ENCODE results near the gene B4GALT1. TPM values are rescaled to one million over a fixed set of nuclear protein-coding genes. Genes with fewer than 3 reads are reported as not detected.

B4GALT1 gene
- total and polyA plus RNA-seq, 9 donors: 35.8 to 226 (median 88.3) TPM

DNA sequence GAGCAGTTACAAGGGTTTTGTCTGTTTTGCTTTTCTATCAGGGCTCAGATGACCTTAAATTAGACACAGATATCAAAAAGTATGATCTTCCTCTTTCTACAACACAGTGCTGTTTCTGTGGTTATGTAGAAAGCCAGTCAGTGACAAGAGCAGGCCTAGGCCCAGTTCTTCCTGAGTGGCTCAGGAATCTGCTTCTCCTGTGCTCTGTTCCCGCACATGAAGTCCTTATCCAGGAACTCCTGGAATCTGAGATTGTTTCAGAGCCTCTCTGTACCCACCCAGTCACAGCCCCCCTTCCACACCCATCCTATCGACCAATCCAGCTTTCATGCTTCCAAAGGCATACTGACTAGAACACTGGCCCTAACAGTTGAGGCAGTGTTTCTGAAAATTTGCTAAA is 50.3 kb downstream of the B4GALT1 start:
- intact Hi-C loops (cut with DNase I): no loop called here

DNA sequence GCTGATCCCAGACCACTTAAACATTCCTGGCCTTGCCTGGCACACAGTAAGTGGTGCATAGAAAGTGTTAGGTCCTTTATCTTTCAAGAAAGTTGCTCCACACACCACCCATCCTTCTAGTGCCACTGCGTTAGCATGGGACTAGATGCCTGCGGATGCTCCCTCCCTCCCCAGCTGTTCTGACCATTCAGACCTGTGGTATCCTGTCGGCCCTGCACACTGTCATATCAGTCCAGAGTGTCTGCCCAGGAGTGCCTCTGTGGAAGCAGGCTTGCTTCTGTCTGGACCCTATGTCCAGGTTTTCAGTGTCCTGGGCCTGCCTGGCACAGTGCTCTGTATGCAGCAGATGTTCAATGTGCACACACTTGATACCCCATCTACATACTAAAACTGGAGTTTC is 52.4 kb downstream of the B4GALT1 start:
- DNase-seq: no peak
- Histone ChIP-seq H3K9me3 (no peaks in the 10 kb centered on the region), H3K4me1 (ENCODE audit: insufficient read depth) (no peaks in the 10 kb centered on the region), H3K27ac (no peak overlapping the region), H3K4me3 (no peak overlapping the region), H3K27me3 (no peaks in the 10 kb centered on the region), H3K36me3 (no peaks in the 10 kb centered on the region)
- TF ChIP-seq EP300 (IDR thresholded peaks at IDR 0.05) (no peak), POLR2A (IDR thresholded peaks at IDR 0.05) (no peak)
- intact Hi-C loops (cut with DNase I): no loop called here
- WGBS, 3 donors: 87 to 96% (median 90%) methylated on average over 3 of the region's 3 CpGs

More for the DNA sequence above, 50.3 kb downstream of the B4GALT1 start:
- 49 to 66% (median 49%) methylated on average over 2 of the region's 2 CpGs for WGBS, 3 donors
- H3K27ac ChIP-seq: no peak overlapping the region
- DNase-seq: no peak
- H3K4me3 ChIP-seq: no peak overlapping the region
- no peaks in the 10 kb centered on the region for H3K27me3 ChIP-seq
- TF ChIP-seq, protein P1, sequence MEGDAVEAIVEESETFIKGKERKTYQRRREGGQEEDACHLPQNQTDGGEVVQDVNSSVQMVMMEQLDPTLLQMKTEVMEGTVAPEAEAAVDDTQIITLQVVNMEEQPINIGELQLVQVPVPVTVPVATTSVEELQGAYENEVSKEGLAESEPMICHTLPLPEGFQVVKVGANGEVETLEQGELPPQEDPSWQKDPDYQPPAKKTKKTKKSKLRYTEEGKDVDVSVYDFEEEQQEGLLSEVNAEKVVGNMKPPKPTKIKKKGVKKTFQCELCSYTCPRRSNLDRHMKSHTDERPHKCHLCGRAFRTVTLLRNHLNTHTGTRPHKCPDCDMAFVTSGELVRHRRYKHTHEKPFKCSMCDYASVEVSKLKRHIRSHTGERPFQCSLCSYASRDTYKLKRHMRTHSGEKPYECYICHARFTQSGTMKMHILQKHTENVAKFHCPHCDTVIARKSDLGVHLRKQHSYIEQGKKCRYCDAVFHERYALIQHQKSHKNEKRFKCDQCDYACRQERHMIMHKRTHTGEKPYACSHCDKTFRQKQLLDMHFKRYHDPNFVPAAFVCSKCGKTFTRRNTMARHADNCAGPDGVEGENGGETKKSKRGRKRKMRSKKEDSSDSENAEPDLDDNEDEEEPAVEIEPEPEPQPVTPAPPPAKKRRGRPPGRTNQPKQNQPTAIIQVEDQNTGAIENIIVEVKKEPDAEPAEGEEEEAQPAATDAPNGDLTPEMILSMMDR (IDR thresholded peaks at IDR 0.05): no peak
- TF ChIP-seq POLR2A (IDR thresholded peaks at IDR 0.05) (no peak), EP300 (IDR thresholded peaks at IDR 0.05) (no peak)
- no peaks in the 10 kb centered on the region for H3K36me3 ChIP-seq
- H3K9me3 ChIP-seq: no peaks in the 10 kb centered on the region
- H3K4me1 ChIP-seq (ENCODE audit: insufficient read depth): peaks cover 1% of the 10 kb centered on the region

DNA sequence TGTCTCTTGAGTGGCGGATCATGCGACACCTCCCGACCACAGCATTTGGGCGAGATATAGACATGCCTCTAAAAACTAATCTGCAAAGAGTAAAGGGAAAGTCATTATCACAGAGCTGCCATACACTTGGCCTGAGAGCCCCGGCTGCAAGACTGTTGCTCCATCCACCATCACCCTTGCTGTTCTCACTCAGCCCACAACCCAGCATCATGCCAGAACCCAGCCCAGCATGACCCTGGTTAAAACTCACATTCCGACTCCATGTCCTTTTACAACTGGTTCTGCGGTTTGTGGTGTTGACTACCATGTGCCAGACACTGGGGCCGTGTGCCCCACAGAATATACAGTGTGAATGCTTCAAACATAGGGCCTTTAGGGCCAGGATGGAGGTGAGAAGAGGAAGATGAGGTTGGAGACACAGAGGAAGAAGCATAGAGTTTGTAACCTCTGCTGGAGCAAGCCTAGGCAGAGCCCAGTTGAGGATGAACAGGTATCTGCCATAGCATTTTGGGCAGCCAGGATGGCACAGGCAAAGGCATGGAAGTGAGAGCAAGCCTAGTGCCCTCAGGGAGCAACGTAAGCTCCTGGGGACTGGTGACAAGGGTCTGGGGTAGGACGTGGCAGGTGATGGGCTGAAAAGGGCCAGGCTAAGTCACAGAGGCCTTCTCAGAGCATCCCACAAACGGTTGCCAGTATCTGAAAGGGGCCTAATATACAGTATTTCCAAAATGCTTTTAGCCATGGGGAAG is 53.2 kb downstream of the B4GALT1 start:
- Histone ChIP-seq H3K27ac (no peak overlapping the region), H3K4me3 (no peak overlapping the region), H3K27me3 (no peaks in the 10 kb centered on the region), H3K4me1 (ENCODE audit: insufficient read depth) (no peaks in the 10 kb centered on the region), H3K36me3 (no peaks in the 10 kb centered on the region), H3K9me3 (no peaks in the 10 kb centered on the region)
- no peak for DNase-seq
- intact Hi-C loops (cut with DNase I): no loop called here
- TF ChIP-seq, protein P1 (IDR thresholded peaks at IDR 0.05): no peak
- no peak for TF ChIP-seq EP300 (IDR thresholded peaks at IDR 0.05)
- 90 to 94% (median 93%) methylated on average over 11 of the region's 11 CpGs for WGBS, 3 donors

DNA sequence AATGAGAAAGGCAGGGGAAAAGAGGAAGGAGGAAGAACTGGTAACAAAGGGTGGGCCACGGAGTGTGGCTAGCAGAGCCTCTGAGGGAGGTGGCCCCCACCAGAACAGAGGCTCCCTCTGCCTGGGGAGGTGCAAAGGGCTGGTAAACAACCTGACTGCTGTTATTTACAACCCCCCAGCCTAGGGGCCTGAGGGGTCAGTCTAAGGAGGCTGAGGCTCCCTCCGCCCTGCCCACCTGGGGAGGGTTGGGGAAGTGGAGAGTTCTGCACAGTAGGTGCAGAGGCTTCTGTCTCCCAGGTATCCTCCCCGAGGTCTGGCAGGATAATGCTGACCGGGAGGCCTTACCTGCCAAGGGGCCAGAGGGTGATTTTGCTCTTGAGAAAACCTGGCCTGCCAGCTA is 55.0 kb downstream of the B4GALT1 start:
- intact Hi-C loops (cut with DNase I): no loop called here
- 67 to 78% (median 75%) methylated on average over 4 of the region's 4 CpGs for WGBS, 3 donors
- no peaks in the 10 kb centered on the region for H3K36me3 ChIP-seq
- no peak overlapping the region for H3K27ac ChIP-seq
- no peak for DNase-seq
- peaks cover 3% of the 10 kb centered on the region for H3K4me1 ChIP-seq (ENCODE audit: insufficient read depth)
- TF ChIP-seq, protein P1 (IDR thresholded peaks at IDR 0.05): no peak
- TF ChIP-seq EP300 (IDR thresholded peaks at IDR 0.05): no peak
- no peak for TF ChIP-seq POLR2A (IDR thresholded peaks at IDR 0.05)
- H3K27me3 ChIP-seq: no peaks in the 10 kb centered on the region
- no peaks in the 10 kb centered on the region for H3K9me3 ChIP-seq
- H3K4me3 ChIP-seq: no peak overlapping the region

DNA sequence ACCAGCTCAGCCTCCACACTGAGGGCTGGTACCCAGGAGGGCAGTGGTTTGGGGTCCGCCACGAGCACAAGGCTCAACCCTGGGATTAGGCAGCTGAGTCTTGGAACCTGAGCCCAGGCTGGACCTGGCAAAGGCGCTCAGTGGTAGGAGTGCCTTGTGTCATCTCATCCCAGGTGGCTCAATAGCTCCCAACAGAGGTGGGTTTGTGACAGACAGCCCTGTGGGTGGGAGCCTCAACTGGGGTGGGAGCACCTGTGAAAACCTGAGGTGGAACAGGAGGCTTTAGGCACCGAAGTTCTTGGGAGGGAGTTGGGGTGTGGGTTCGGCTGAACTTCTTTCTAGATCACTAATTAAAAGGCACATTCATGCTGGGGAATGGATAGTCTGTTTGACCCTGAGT is 55.5 kb downstream of the B4GALT1 start:
- H3K9me3 ChIP-seq: no peaks in the 10 kb centered on the region
- H3K27me3 ChIP-seq: no peaks in the 10 kb centered on the region
- DNase-seq: no peak
- no peak overlapping the region for H3K4me3 ChIP-seq
- TF ChIP-seq POLR2A (IDR thresholded peaks at IDR 0.05) (no peak), EP300 (IDR thresholded peaks at IDR 0.05) (no peak)
- TF ChIP-seq, protein P1 (IDR thresholded peaks at IDR 0.05): no peak
- intact Hi-C loops (cut with DNase I): no loop called here
- 82 to 88% (median 84%) methylated on average over 5 of the region's 5 CpGs for WGBS, 3 donors
- peaks cover 8% of the 10 kb centered on the region for H3K4me1 ChIP-seq (ENCODE audit: insufficient read depth)
- no peaks in the 10 kb centered on the region for H3K36me3 ChIP-seq
- H3K27ac ChIP-seq: no peak overlapping the region

Data from ovary (tissue), 9 donors.